Glomerular endothelial cell (primary cell): Measurements from ENCODE around the gene PNPLA1. TPM values are rescaled to one million over a fixed set of nuclear protein-coding genes. Genes with fewer than 3 reads are reported as not detected.

ENCODE experiments used
- DNase-seq: peaks from one replicate; pipeline ENCODE4 v3.0.0-alpha.2; 2011; ENCODE audit warnings: low read depth, low spot score; ENCODE audit errors: extremely low read depth
- total RNA-seq: library from RNA; depleted of rRNA; stranded (reverse); fragments of >200 nt; gene quantifications from 2 replicates; pipeline ENCODE4 v1.2.3, GENCODE V29; 2015

Gene PNPLA1
- total RNA-seq, 1 donor from 2014 or later = not detected

DNA sequence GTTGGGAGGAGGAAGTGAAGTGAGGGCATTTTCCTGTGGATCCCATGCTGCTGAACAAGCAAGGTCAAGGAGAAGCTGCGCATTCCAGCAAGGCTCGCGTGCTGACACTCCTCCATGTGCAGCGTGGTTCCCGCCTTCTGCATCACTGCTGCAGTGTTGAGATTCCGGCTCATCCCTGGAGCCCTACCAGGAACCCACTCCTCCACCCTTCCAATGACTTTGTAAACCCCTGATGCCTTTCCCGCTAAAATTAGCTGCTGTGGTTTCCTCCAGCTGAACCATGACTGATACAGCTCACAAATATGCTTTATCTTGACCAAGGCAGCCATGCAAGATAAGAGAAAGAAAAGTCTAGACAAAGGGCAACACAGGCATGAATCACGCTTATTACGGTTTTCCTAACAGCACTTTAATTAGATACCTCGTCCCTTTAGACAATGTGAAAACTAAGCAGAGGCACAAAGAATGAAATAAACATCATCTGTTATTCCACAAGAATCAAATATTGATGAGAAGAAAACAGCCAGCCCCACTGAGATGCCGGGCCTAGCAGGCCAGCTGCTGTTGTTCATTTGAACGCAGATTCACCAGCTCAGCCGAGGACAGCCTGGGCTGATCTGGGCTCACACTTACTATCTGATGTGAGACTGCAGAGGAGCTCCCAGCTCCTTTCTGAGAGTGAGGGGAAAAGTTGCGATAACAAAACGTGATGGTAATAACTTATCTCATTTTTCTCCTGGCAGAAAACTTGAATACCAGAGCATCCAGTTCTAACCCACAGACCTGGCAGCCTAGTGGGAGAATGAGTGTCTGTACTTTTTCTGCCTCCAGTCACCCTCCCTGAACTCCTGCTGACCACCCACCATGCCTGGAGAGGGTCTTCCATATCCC lies 81.1 kb downstream of the PNPLA1 start:
- peak; percentile 90 for DNase-seq

DNA sequence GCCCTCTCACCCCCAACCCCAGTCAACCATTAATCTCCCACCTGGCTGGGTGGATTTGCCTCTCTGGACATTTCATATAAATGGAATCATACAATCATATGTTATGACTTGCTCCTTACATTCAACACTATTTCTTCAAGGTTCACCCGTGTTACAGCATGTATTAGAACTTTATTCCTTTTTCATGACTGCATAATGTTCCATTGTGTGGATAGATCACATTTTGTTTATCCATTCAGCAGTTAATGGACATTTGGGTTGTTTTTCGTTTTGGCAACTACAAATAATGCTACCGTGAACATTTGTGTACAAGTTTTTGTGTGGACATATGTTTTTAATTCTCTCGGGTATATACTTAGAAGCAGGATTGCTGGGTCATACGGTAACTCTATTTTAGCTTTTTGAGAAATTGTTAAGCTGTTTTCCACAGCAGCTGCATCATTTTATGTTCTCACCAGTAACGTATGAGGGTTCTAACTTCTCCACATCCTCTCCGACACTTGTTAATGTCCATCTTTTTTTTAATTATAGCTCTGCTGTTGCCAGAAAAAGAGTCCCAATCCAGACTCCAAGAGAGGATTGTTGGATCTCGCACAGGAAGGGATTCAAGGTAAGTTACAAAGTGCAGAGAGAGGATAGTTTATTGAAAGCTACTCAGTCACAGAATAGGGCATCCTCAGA lies 82.8 kb downstream of the PNPLA1 start:
- no peak for DNase-seq

DNA sequence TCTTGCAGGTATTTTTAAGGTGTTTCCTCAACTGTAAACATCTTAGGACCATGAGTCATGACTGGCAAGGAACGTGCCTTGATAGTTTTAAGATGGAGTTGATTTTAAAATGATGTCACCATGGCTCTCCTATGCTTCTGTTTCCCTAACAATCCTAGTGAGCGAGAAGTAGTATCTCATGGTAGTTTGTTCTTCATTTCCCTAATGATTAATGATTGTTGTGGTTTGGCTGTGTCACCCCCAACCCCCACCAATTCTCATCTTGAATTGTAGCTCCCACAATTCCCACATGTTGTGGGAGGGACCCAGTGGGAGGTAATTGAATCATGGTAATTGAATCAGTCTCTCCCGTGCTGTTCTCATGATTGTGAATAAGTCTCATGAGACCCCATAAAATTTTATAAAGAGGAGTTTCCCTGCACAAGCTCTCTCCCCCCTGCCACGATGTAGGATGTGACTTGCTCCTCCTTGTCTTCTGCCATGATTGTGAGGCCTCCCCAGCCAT lies 83.6 kb downstream of the PNPLA1 start:
- DNase-seq = no peak

DNA sequence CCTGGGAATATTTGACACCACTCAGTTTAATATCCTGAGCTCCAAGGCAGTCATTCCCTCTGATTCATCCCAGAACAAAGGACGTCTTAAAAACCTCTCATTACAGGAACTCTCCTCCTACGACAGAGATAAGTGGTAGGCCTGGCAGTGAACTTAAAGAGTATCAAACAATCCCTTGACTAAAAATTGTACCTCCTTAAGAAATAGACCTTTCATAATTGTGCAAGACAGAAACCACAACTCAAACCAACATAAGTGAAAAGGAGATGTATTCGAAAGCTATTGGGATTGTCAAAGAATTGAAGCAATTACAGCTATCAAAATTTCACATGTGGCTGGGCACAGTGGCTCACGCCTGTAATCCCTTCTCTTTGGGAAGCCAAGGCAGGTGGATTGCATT lies 86.0 kb downstream of the PNPLA1 start:
- no peak for DNase-seq

DNA sequence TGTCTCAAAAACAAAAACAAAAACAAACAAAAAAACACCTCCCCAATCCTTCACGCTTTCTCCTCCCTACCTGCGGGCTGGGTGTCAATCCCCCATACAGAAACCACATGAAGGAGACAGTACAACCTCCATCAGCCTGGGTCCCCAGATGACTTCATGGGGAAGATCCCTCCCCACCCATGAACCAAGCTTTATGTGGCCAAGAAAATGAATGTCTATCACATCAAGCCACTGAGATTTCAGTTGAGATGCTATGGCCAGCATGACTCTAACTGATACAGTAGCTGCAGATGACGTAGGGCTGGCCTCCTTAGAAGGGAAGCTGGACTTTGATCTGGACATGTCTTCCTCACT lies 88.0 kb downstream of the PNPLA1 start:
- DNase-seq = no peak

Other genes starting within 250 kb of the PNPLA1 start
- not detected in 2 replicates for gene SLC26A8, start 245.4 kb upstream of the PNPLA1 start, total RNA-seq
- 32.5 and 46.1 TPM in 2 replicates for gene MAPK14, start 242.3 kb upstream of the PNPLA1 start, total RNA-seq
- gene MAPK13, start 139.5 kb upstream of the PNPLA1 start, total RNA-seq = 5.8 and 6.2 TPM in 2 replicates
- gene BRPF3, start 73.3 kb upstream of the PNPLA1 start, total RNA-seq = 18.6 and 21.8 TPM in 2 replicates
- not detected in 2 replicates for gene BNIP5, start 66.8 kb downstream of the PNPLA1 start, total RNA-seq
- gene ETV7, start 117.6 kb downstream of the PNPLA1 start, total RNA-seq = 2.5 and 2.7 TPM in 2 replicates
- not detected in 2 replicates for gene PXT1, start 172.8 kb downstream of the PNPLA1 start, total RNA-seq
- gene KCTD20, start 172.9 kb downstream of the PNPLA1 start, total RNA-seq = 65.0 and 74.7 TPM in 2 replicates